Left lung (tissue), 10 donors: Measurements from ENCODE around the gene MED9. TPM values are rescaled to one million over a fixed set of nuclear protein-coding genes. Genes with fewer than 3 reads are reported as not detected.

Source experiments
- ATAC-seq: fragments of 200-7000 bp; cut with Tn5 transposase; one replicate; pipeline ENCODE4 v1.9.1; 2020; ENCODE audit warnings: moderate library complexity
- DNase-seq, 4 donors: peaks; one replicate each; pipeline ENCODE4 v3.0.0-alpha.2; 2013 to 2020
- H3K27ac ChIP-seq, 2 donors: fragments of 200-600 bp; sonication (generic) in 1 of 2; one replicate each; pipeline versions ENCODE4 v1.5.0 to v1.8.0; 2020 to 2021
- H3K27me3 ChIP-seq, 2 donors: fragments of 200-600 bp; sonication (generic) in 1 of 2; one replicate each; pipeline versions ENCODE4 v1.5.0 to v1.8.0; 2020 to 2021
- H3K36me3 ChIP-seq, 2 donors: fragments of 200-600 bp; sonication (generic) in 1 of 2; one replicate each; pipeline versions ENCODE4 v1.5.0 to v1.8.0; 2020 to 2021
- H3K4me1 ChIP-seq, 2 donors: fragments of 200-600 bp; one replicate each; pipeline ENCODE4 v1.8.0; 2021
- H3K4me3 ChIP-seq, 2 donors: fragments of 200-600 bp; sonication (generic) in 1 of 2; one replicate each; pipeline versions ENCODE4 v1.5.0 to v1.8.0; 2020 to 2021; ENCODE audit warnings: mild to moderate bottlenecking in 1 of 2
- H3K9me3 ChIP-seq, 2 donors: fragments of 200-600 bp; sonication (generic) in 1 of 2; one replicate each; pipeline versions ENCODE4 v1.5.0 to v1.8.0; 2020 to 2021
- intact Hi-C, 2 donors: fragments of 100-400 bp; cut with DNase I; formaldehyde crosslinking; loops; one replicate each; pipeline versions ENCODE4 v1.11.2 to v1.14.2; 2022
- polyA plus RNA-seq, 6 donors: library from polyadenylated mRNA; unstranded; fragments of 120-200 nt; gene quantifications; one replicate each; pipeline ENCODE4 v1.2.1, GENCODE V29; 2013; ENCODE audit not compliant: insufficient read length in 6 of 6
- total RNA-seq, 2 donors: library from RNA; stranded (reverse); fragmentation: NEBNext Ultra II Directional; extraction: Animal tissue kit (Norgen Biotek cat#: 25700); gene quantifications; one replicate each; pipeline ENCODE4 v1.2.1, GENCODE V29; 2021
- TF ChIP-seq, protein P1 (sequence below), 2 donors: fragments of 200-600 bp; sonication (generic) in 1 of 2; IDR thresholded peaks; one replicate each; pipeline versions ENCODE4 v1.5.0 to v1.8.0; 2021; ENCODE audit warnings: antibody characterized with exemption in 2 of 2
- donor health status: DM: no; HTN: yes; CAD: no.
- donor health status: DM: no; HTN: no; CAD: no.

MED9 gene
- total and polyA plus RNA-seq, 8 donors, result 11.5 to 17.1 (median 16.2) TPM

DNA sequence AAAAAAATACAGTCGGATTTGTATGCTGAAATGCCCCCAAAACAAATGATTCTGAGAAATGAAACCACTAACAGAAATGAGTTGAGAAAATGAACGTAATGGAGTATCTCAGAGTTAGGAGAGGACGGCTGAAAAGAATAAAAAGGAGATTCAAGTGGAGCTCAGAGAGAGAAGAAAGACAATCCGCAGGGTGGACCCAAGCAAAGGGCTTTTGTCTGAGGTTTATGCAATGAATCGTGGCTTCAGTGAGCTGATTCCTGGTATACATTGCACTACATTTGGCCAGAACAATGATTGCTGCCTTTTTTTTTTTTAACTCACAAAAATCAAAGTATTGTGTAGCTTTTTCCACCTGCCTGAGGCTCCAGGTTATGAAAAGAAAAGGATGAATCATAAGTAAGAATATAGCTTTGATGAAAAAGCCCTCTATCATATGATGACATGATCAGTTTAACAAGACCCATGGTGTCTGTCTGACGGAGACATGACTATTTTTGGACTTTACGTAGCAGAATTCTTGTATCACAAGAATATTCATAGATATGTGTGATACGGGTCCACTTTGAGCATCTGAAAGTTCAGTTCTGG, 4.4 kb upstream of the MED9 start:
- Histone ChIP-seq H3K9me3 (no peaks in the 10 kb centered on the region), H3K27ac (no peak overlapping the region), H3K36me3 (no peaks in the 10 kb centered on the region), H3K4me3 (no peak overlapping the region), H3K4me1 (peaks cover 1% of the 10 kb centered on the region in 2 donors), H3K27me3 (peaks cover 0 to 6% of the 10 kb centered on the region in 2 donors)
- DNase-seq (no peak), ATAC-seq (no peak)
- intact Hi-C loops, result no loop called here
- TF ChIP-seq, protein P1, sequence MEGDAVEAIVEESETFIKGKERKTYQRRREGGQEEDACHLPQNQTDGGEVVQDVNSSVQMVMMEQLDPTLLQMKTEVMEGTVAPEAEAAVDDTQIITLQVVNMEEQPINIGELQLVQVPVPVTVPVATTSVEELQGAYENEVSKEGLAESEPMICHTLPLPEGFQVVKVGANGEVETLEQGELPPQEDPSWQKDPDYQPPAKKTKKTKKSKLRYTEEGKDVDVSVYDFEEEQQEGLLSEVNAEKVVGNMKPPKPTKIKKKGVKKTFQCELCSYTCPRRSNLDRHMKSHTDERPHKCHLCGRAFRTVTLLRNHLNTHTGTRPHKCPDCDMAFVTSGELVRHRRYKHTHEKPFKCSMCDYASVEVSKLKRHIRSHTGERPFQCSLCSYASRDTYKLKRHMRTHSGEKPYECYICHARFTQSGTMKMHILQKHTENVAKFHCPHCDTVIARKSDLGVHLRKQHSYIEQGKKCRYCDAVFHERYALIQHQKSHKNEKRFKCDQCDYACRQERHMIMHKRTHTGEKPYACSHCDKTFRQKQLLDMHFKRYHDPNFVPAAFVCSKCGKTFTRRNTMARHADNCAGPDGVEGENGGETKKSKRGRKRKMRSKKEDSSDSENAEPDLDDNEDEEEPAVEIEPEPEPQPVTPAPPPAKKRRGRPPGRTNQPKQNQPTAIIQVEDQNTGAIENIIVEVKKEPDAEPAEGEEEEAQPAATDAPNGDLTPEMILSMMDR (IDR thresholded peaks at IDR 0.05), result no peak

DNA sequence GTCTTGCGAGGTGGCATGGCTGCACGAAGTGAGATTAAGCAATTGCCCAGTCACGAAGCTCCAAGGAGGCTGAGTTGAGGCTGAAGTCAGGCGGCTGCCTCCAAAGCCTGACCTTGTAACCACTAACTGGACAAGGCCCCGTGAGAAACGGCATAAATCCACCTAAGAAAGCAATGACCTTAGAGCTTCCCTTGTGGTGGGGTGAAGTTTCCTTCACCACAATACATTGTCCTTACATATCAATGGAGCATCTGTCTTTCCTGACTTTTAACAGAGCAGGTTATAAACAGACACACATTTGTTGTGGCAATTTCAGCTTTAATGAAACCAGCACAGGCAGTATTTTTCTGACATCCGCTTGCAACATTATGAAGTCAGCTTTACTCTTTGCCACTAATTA, 2.5 kb upstream of the MED9 start:
- DNase-seq (no peak), ATAC-seq (no peak)
- H3K9me3 ChIP-seq, result no peaks in the 10 kb centered on the region
- no peaks in the 10 kb centered on the region for H3K36me3 ChIP-seq
- intact Hi-C loops, result no loop called here
- no peak overlapping the region for H3K4me3 ChIP-seq
- H3K27me3 ChIP-seq, result peaks cover 0 to 6% of the 10 kb centered on the region in 2 donors
- TF ChIP-seq, protein P1 (IDR thresholded peaks at IDR 0.05), result no peak
- H3K27ac ChIP-seq, result no peak overlapping the region
- H3K4me1 ChIP-seq, result peaks cover 9 to 21% of the 10 kb centered on the region in 2 donors

DNA sequence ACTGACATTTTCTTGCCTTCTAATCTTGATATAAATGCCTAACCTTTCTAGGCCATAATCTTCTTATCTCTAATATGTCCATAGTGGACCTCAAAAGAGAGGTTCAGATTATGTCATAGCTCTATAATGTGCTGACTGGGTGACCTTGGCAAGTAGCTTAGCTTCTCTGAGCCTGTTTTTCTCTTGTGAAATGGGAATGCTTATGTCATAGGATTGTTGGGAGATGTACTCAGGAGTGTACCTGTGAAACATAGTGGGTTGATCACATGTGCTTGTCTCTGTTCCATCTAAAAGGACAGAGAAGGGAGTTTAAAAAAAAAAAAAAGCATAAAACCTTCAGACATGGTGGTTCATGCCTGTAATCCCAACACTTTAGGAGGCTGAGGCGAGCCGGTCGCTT, 2.4 kb downstream of the MED9 start:
- DNase-seq (no peak), ATAC-seq (no peak)
- intact Hi-C loops, result no loop called here
- Histone ChIP-seq H3K9me3 (no peaks in the 10 kb centered on the region), H3K36me3 (no peaks in the 10 kb centered on the region), H3K4me3 (no peak overlapping the region), H3K4me1 (peaks cover 9 to 51% of the 10 kb centered on the region in 2 donors), H3K27ac (no peak overlapping the region), H3K27me3 (no peaks in the 10 kb centered on the region)
- TF ChIP-seq, protein P1 (IDR thresholded peaks at IDR 0.05), result no peak

DNA sequence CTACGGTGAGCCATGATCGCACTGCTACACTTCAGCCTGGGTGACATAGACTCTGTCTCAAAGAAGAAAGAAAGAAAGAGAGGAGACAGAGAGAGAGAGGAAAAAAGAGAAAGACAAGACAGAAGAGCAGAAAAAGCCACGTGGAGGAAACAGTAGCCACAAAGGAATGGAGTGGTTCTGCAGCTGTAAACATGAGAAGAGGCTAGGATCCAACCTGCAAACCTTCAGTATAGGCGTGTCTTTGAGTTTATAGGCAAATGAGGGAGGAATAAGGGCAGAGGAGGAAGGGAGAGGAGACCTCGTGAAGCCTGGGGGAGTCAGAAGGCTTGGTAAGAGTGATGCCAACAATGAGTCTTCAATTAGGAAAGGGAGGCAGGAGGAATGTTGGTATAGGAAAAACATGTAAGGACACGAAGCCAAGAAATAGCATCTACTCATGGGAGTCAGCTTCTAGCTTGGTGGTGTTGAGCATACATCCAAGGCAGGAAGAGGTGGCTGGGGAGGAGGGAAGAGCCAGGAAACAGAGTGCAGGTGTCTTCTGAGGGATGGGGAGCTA, 3.9 kb downstream of the MED9 start:
- Histone ChIP-seq H3K36me3 (peaks cover 0 to 4% of the 10 kb centered on the region in 2 donors), H3K27me3 (no peaks in the 10 kb centered on the region), H3K9me3 (no peaks in the 10 kb centered on the region), H3K4me1 (peaks cover 9 to 55% of the 10 kb centered on the region in 2 donors), H3K27ac (no peak overlapping the region), H3K4me3 (no peak overlapping the region)
- intact Hi-C loops, result no loop called here
- ATAC-seq (no peak), DNase-seq (no peak)
- TF ChIP-seq, protein P1 (IDR thresholded peaks at IDR 0.05), result no peak

DNA sequence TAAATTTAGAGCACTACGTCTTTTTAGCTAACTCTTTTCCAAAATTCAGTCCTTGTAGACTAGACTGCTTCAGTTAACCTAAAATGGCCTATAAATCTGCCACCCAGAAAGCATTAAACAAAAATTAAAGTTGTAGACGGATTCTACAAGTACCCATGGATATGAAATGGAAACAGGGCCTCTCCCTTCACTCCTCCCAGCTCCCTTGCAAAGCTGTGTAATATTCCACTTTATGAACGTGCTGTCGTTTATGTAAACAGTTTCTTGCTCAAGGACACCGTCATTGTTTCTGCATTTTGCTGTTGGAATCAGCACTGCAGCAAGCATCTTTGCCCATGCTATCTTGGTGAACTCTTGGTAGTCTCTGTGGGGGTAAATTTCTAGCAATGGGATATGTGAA, 5.1 kb downstream of the MED9 start:
- Histone ChIP-seq H3K4me1 (peaks cover 9 to 55% of the 10 kb centered on the region in 2 donors), H3K36me3 (peaks cover 0 to 14% of the 10 kb centered on the region in 2 donors), H3K4me3 (no peak overlapping the region), H3K27me3 (no peaks in the 10 kb centered on the region), H3K9me3 (no peaks in the 10 kb centered on the region), H3K27ac (no peak overlapping the region)
- DNase-seq, result no peak
- TF ChIP-seq, protein P1 (IDR thresholded peaks at IDR 0.05), result no peak
- intact Hi-C loops, result no loop called here
- ATAC-seq, result no peak
